NT2/D1 (cell line): ENCODE results near the gene DAO.

ENCODE experiments used
- SUZ12 ChIP-seq: IDR thresholded peaks from 2 replicates; pipeline ENCODE4 v1.6.1; 2011; ENCODE audit not compliant: insufficient read length, insufficient read depth; ENCODE audit errors: extremely low read depth
- YY1 ChIP-seq: IDR thresholded peaks from 2 replicates; pipeline ENCODE4 v1.6.1; 2011; ENCODE audit not compliant: insufficient read length, insufficient read depth
- ZNF274 ChIP-seq: IDR thresholded peaks from 2 replicates; pipeline ENCODE4 v1.6.1; 2011; ENCODE audit warnings: mild to moderate bottlenecking, low read depth, low read length

DNA sequence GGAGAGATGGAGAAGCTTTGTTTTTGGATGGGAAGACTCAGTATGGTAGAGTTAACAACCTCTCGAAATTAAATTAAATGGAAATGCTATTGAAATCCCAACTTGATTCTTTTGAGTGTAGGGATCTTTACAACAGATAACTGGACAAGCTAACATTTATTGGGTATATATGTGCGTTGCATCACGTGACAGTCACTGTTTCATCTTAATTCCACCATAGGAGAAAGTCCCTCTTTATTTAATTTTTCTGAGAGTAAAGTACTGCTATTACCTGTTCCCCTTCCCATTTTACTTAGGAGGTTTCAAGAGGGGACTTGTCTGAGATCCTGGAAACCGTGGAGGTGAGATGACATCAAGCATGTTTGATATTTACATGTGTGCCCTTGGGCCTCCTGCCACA, 11.1 kb upstream of the DAO start:
- TF ChIP-seq ZNF274 (no peak), SUZ12 (no peak), YY1 (no peak)
